NT2/D1 (cell line): ENCODE data around the gene FRY.

Experiments used
- YY1 ChIP-seq: IDR thresholded peaks from 2 replicates; pipeline ENCODE4 v1.6.1; 2011; ENCODE audit not compliant: insufficient read length, insufficient read depth
- ZNF274 ChIP-seq: IDR thresholded peaks from 2 replicates; pipeline ENCODE4 v1.6.1; 2011; ENCODE audit warnings: mild to moderate bottlenecking, low read depth, low read length

- TF ChIP-seq ZNF274 = no peak
- TF ChIP-seq YY1 = no peak
These were observed 164.1 kb downstream of the FRY start for GRCh38 chr13:32195713-32196112.
